HUES48 (cell line): ENCODE data around the gene KDELR1.
"Not testable (repeated sequence)": the region's sequence is repeated elsewhere in the genome, so short reads cannot be mapped to it uniquely, and the experiment has no call there.

Experiments
- H3K27ac ChIP-seq: one replicate; pipeline ENCODE4 v1.7.0; 2013; ENCODE audit warnings: low read depth, low read length, inconsistent platforms
- H3K27me3 ChIP-seq: 2 replicates; pipeline ENCODE4 v1.6.1; 2013; ENCODE audit warnings: mild to moderate bottlenecking, low read length; ENCODE audit not compliant: control insufficient read depth, insufficient read depth
- H3K36me3 ChIP-seq: 2 replicates; pipeline ENCODE4 v1.6.1; 2013; ENCODE audit warnings: low read length; ENCODE audit not compliant: control insufficient read depth, insufficient read depth
- H3K4me1 ChIP-seq: 2 replicates; pipeline ENCODE4 v1.6.1; 2013; ENCODE audit warnings: mild to moderate bottlenecking, low read length; ENCODE audit not compliant: control insufficient read depth, insufficient read depth
- H3K4me3 ChIP-seq: 2 replicates; pipeline ENCODE4 v1.5.1; 2013; ENCODE audit warnings: mild to moderate bottlenecking, low read depth, low read length
- H3K9ac ChIP-seq: 2 replicates; pipeline ENCODE4 v1.6.1; 2013; ENCODE audit warnings: mild to moderate bottlenecking, low read depth, low read length, moderate library complexity
- H3K9me3 ChIP-seq: 2 replicates; pipeline ENCODE4 v1.6.1; 2013; ENCODE audit warnings: low read length; ENCODE audit not compliant: control insufficient read depth, insufficient read depth

Gene KDELR1

GRCh38 chr19:48396824-48397176, 5.4 kb upstream of the KDELR1 start:
- no peak overlapping the region for H3K27ac ChIP-seq
- no peaks in the 10 kb centered on the region for H3K9me3 ChIP-seq
- no peak overlapping the region for H3K4me3 ChIP-seq
- H3K36me3 ChIP-seq, result no peaks in the 10 kb centered on the region
- peaks cover 57% of the 10 kb centered on the region for H3K27me3 ChIP-seq
- H3K9ac ChIP-seq, result no peak overlapping the region
- peaks cover 39% of the 10 kb centered on the region for H3K4me1 ChIP-seq

DNA sequence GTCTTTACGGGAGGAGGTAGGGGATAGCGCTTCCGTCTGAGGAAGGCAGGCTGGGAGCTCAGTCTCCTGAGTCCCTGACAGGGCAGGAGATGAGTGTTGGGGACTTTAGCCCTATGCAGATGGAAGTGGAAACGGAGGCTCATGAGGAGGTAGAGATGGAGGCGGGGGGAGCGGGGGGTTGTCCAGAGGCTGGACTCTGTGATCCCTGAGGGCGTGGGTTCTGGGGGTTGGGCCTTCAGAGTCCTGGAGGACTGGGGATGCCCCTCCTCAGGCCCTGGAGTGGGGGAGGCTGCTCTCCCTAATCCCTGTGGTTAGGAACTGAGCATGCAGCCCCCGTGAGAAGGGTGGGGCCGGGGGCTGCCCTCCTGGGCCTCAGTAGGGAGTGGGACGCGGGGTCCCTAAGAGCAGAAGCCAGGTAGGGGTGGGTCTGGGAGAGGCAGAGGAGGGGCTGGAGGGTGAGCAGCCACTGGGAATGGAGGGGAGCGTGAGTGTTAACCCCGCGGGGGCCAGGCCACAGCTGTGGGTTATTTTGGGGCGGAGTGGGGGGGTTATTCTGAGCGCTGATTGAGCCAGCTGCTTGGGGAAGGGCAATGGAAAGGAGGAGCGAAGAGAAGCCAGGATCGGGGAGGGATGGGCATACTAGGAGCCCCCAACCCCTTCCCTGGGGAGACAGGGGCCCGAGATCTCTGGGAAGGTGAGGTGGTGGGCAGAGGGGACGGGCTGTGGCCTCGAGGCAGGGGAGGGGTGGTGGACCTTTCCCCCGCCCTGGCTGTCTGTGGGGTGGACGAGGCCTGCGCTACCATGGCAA, 4.9 kb upstream of the KDELR1 start:
- peaks cover 34% of the 10 kb centered on the region for H3K4me1 ChIP-seq
- H3K9me3 ChIP-seq, result no peaks in the 10 kb centered on the region
- no peak overlapping the region for H3K9ac ChIP-seq

GRCh38 chr19:48395499-48395898, 4.1 kb upstream of the KDELR1 start:
- Histone ChIP-seq H3K9ac (no peak overlapping the region), H3K27ac (no peak overlapping the region), H3K4me1 (peaks cover 28% of the 10 kb centered on the region), H3K4me3 (no peak overlapping the region), H3K27me3 (peaks cover 57% of the 10 kb centered on the region), H3K9me3 (no peaks in the 10 kb centered on the region), H3K36me3 (no peaks in the 10 kb centered on the region)

More for the DNA sequence above, 4.9 kb upstream of the KDELR1 start:
- no peaks in the 10 kb centered on the region for H3K36me3 ChIP-seq
- peaks cover 57% of the 10 kb centered on the region for H3K27me3 ChIP-seq
- no peak overlapping the region for H3K4me3 ChIP-seq
- no peak overlapping the region for H3K27ac ChIP-seq

DNA sequence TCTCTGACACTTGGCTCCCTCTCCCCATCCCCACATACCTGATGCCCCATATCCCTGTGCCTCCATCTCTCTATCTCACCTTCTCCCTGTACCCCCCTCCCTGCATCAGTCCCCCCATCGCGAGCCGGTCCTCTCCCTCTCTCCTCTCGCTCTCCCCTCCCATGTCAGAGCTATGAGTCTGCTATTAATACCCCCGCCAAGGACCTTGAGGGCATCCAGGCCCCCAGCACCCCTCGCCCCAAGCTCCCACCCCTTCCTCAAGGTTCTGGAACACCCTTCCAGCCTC, 3.8 kb upstream of the KDELR1 start:
- Histone ChIP-seq H3K4me3 (no peak overlapping the region), H3K36me3 (no peaks in the 10 kb centered on the region), H3K27ac (no peak overlapping the region), H3K27me3 (peaks cover 57% of the 10 kb centered on the region), H3K9me3 (no peaks in the 10 kb centered on the region), H3K9ac (no peak overlapping the region), H3K4me1 (peaks cover 26% of the 10 kb centered on the region)

GRCh38 chr19:48394331-48395169, 3.2 kb upstream of the KDELR1 start:
- Histone ChIP-seq H3K27me3 (peaks cover 57% of the 10 kb centered on the region), H3K9ac (no peak overlapping the region), H3K27ac (no peak overlapping the region), H3K36me3 (peaks cover under 1% of the 10 kb centered on the region), H3K4me3 (peak overlapping the region; percentile 60), H3K9me3 (no peaks in the 10 kb centered on the region), H3K4me1 (peaks cover 26% of the 10 kb centered on the region)

DNA sequence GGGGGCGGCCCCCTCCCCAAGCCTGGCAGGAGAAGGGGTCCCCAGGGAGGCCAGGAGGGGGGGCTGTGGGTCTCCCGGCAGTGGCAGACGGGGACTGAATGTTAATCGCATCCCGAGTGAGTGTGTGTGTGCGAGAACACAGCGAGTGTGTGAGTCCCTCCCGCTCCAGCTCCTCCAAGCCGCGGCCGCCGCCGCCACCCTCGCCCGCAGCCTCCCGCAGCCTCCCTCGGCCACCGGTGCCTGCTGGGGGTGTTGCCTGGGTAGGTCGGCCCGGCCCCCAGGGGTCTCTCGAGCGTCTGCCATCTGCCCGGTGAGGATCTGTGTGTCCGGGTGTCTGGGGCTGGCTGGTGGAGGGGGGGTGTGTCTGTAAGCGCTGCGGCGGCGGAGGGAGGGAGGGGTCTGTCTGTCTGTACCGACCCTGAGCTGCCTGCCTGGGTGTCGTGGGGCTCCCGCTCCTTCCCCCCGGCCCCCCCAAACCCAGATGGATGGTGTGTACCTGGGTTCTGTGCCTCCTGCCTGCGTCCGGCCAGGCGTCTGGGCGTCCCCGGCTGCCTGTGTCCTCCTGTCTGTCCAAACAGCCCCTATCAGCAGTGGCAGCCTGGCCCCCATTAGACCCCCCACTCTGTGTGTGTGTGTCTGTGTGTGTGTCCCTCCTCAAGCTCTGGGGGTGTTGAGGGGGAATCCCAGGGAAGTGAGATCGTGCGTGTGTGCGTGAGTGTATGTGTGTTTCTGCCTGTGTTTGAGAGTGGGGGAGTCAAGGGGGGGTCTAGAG, 2.4 kb upstream of the KDELR1 start, which contains the start of gene GRIN2D:
GRIN2D (plus strand) TSS at position 110 of the 772 bp plus-strand sequence. CDS start 4,725 bp downstream, outside the sequence.
- peaks cover 22% of the 10 kb centered on the region for H3K4me1 ChIP-seq
- H3K27me3 ChIP-seq, result peaks cover 57% of the 10 kb centered on the region
- no peak within 1 kb of the TSS for H3K27ac ChIP-seq
- peaks cover 8% of the 10 kb centered on the region for H3K36me3 ChIP-seq
- peak within 1 kb of the TSS; percentile 60 for H3K4me3 ChIP-seq
- no peaks in the 10 kb centered on the region for H3K9me3 ChIP-seq
- no peak within 1 kb of the TSS for H3K9ac ChIP-seq

DNA sequence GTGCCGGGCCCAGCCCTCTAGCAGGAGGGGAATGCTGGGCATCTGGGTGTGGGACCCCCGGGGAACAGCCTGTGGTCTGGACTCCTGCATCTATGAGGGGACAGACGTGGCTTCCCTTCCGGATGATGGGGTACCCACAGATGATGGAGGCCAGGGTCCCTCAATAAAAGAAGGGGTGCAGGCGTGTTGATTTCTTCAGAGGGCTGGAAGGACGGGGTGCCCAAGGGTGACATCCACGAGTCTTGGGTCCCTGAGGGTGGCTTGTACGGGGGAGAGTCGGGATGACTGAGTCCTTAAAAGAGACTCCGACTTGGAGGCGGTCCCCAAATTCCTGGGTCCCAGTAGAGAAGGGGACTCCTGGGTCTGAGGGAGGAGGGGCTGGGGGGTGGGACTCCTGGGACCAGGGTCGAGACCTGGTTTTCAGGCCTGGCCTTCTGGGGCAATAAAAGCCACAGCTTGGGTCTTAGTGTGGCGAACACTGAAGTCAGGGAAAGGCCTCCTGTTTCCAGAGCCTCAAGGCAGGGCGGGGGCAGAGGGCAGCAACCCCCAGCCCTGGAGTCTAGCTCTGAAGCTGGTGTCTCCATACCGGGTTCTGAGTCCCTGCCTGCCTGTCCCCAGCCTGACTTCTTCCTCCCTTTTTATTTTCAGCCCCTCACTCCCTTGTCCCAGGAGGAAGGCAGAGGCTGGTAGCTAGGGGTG, 1.7 kb upstream of the KDELR1 start:
- H3K27ac ChIP-seq, result no peak overlapping the region
- H3K4me1 ChIP-seq, result peaks cover 22% of the 10 kb centered on the region
- peaks cover 55% of the 10 kb centered on the region for H3K27me3 ChIP-seq
- peak overlapping the region; percentile 60 for H3K4me3 ChIP-seq
- H3K36me3 ChIP-seq, result peaks cover 16% of the 10 kb centered on the region
- H3K9me3 ChIP-seq, result no peaks in the 10 kb centered on the region
- no peak overlapping the region for H3K9ac ChIP-seq

GRCh38 chr19:48392006-48392344, 624 bp upstream of the KDELR1 start:
- H3K27ac ChIP-seq, H3K9ac ChIP-seq, H3K9me3 ChIP-seq, H3K4me3 ChIP-seq: not testable (repeated sequence)
- peaks cover 26% of the 10 kb centered on the region for H3K36me3 ChIP-seq
- peaks cover 45% of the 10 kb centered on the region for H3K27me3 ChIP-seq
- H3K4me1 ChIP-seq, result peaks cover 15% of the 10 kb centered on the region

- peak overlapping the region; percentile 76 for H3K27ac ChIP-seq
Observed at GRCh38 chr19:48390188-48391099, 907 bp downstream of the KDELR1 start.

DNA sequence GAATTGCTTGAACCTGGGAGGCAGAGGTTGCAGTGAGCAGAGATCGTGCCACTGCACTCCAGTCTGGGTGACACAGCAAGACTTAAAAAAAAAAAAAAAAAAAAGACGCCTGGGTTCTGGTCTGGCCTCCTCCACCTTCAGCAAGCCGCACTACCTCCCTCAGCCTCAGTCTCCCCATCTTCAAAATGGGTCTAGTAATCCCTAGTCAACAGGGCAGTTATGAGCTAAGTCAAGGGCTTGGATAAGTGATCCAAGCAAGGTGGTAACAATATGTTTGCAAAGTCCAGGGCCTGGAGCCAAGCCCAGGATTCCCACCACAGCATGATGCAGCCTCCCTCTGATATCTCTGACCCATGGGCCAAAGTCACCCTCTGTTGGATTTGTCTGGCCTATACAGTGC, 4.4 kb downstream of the KDELR1 start:
- Histone ChIP-seq H3K9me3 (no peaks in the 10 kb centered on the region), H3K36me3 (peaks cover 74% of the 10 kb centered on the region), H3K4me3 (no peak overlapping the region), H3K27me3 (no peaks in the 10 kb centered on the region), H3K9ac (no peak overlapping the region), H3K27ac (no peak overlapping the region), H3K4me1 (no peaks in the 10 kb centered on the region)

More at GRCh38 chr19:48390188-48391099, 907 bp downstream of the KDELR1 start:
- Histone ChIP-seq H3K9me3 (no peaks in the 10 kb centered on the region), H3K4me3 (peak overlapping the region; percentile 86), H3K4me1 (peaks cover 9% of the 10 kb centered on the region), H3K27me3 (peaks cover 30% of the 10 kb centered on the region), H3K9ac (peak overlapping the region; percentile 81), H3K36me3 (peaks cover 41% of the 10 kb centered on the region)
